HG02840 (cell line): ENCODE measurements around the gene MCRIP1.

ENCODE experiments used
- ATAC-seq: cut with Tn5 transposase; IDR thresholded peaks from one replicate; pipeline ENCODE4 v1.9.1; 2021; ENCODE audit warnings: mild to moderate bottlenecking, moderate library complexity, moderate number of reproducible peaks; ENCODE audit not compliant: unreplicated experiment, low FRiP score

MCRIP1 gene, protein sequence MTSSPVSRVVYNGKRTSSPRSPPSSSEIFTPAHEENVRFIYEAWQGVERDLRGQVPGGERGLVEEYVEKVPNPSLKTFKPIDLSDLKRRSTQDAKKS

GRCh38 chr17:81833160-81833920 lies at the start of gene MCRIP1:
Gene MCRIP1 (minus strand): TSS chr17:81833291. CDS start chr17:81824506, 8,785 bp downstream.
- peak; percentile 69 for ATAC-seq

DNA sequence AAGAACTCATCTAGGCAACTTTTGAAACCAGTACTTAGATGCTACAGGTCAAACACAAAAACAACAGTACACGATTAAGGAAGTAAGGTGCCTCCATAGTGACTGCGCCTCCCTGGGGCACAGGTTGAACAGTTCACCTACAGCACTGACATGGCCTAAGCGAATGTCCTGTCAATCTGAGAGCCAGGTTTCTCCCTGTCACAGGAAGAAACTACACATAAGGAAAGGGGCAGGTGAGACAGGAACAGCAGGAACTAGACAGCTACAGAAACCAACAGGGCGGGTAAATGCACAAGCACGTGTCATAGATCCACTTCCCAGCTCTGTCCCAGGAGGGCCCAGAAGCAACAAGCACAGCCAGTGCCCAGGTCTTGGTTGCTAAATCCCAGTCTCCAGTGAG lies 46.0 kb upstream of the MCRIP1 start:
- no peak for ATAC-seq

DNA sequence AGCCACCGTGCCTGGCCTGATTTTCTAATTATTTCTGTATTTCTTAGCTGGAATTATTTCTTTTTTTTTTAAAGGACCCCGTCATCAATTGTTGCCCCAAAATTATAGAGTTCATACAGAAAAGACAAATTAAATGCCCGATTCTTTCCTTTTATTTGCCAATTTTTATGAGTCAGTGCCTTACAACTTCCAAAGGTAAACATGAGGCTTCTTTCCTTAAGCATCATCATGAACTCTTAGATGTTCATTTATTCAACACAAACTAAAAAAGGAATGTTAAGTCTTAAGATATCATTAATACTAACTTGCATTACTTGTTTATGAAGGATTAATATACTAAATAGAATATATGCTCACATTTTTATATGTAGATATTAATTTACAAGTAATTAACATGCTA lies 45.2 kb upstream of the MCRIP1 start:
- no peak for ATAC-seq

GRCh38 chr17:81877569-81877968 lies 44.5 kb upstream of the MCRIP1 start:
- ATAC-seq: no peak

DNA sequence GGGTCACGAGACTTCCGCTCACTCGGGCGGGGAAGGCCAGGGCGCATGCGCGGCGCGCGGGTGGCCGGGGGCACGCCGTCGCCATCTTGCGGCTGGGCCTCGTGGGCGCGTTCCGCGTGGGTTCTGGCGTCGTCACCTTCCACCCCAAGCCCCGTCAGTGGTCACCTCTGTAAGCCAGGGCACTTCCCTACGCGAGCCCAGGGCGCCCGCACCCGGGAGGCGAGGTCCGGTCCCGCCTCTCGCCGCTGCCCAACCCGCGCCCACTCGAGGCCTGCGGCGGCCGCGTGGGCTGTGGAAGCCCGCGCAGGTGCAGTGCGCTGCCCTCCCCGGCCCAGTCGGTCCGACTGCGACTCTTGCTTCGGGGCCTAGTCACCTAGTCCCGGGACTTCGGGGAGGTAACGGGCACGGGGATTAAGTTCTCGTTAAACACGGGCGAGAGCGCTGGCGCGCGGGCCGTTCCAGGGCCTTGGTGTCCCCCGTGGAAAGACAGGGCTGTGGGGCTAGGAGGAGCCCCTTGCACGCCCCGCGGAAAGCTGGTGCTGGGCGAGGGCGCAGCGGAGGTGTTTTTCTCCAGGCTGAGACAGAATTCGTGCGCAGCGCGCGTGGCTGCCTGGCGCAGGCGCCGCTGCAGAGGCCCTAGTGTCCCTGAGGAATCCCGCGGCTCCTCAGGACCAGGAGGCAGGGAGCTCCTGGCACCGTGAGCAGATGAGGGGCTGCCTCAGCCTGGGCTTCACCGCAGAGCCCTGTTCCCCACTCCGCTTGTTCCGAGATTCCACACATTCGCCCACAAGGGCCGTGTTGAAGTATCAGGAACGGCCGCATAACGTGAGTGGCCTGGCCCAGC lies 38.5 kb upstream of the MCRIP1 start:
- ATAC-seq: peak; percentile 62

- ATAC-seq: peak; percentile 21
These were observed 37.9 kb upstream of the MCRIP1 start, which contains the start of gene ARHGDIA for GRCh38 chr17:81870981-81871386. Gene ARHGDIA (minus strand): TSS chr17:81871337. CDS start chr17:81869930, 1,407 bp downstream.

DNA sequence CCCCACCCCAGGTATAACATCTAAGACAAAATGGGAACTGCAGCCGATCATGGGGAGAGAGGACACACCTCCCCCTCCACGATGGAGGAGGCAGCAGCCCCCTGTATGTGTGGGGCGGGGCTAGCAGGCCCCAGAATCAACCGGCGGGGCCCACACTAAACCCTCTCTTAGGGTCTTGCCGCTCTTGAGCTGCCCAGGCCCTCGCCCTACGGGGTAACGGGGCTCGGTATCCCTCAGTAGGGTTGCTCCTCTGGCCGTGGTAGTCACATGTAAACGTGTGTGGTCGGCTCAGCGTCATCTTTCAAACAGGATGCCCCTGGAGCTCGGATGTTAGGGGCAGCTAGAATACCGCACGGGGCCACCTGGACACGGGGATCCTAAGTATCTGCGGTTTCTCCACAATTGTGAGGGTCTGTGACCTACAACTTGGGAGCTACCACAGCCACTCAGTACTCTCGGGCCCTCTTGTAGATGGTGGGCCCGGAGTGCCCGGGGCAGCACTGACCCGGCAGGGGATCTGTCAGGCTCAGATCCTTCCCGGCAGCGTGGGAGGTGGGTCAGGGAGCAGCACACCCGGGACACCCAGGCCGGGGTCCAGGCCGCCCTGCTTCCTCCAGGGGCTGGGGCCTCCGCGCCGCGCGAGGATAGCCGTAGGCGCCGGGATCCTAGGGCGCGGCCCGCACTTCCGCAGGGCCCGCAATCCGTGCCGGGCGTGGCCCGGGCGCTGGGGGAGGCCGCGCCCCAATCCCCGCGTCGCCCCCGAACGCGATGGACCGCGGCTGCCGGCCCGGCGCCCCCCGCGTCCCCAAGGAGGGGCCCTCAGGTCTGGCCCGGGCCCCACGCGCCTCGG lies 37.3 kb upstream of the MCRIP1 start:
- peak; percentile 12 for ATAC-seq

GRCh38 chr17:81869221-81870130 lies 36.4 kb upstream of the MCRIP1 start:
- ATAC-seq: no peak

DNA sequence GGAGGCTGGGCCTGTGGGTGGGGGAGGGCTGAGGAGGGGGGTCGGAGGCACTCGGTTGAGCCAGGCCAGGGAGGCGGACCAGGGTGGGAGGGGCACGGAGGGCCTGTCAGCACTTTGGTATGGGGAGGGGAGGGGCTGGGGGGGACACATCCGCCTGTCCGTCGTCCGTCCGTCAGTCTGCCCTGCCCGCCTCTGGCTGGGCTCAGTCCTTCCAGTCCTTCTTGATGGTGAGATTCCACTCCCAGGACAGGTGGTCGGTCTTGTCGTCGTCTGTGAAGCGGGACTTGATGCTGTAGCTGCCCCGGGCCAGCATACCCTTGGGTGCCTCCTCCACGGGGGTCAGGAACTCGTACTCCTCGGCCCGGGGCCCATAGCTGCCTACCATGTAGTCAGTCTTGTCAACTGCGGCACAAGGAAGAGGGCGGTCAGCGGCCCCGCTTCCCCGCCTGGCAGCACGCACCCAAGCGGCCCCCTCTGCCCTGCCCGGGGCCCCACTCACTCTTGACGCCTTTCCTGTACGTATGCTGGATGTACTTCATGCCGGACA lies 35.7 kb upstream of the MCRIP1 start:
- ATAC-seq: no peak

DNA sequence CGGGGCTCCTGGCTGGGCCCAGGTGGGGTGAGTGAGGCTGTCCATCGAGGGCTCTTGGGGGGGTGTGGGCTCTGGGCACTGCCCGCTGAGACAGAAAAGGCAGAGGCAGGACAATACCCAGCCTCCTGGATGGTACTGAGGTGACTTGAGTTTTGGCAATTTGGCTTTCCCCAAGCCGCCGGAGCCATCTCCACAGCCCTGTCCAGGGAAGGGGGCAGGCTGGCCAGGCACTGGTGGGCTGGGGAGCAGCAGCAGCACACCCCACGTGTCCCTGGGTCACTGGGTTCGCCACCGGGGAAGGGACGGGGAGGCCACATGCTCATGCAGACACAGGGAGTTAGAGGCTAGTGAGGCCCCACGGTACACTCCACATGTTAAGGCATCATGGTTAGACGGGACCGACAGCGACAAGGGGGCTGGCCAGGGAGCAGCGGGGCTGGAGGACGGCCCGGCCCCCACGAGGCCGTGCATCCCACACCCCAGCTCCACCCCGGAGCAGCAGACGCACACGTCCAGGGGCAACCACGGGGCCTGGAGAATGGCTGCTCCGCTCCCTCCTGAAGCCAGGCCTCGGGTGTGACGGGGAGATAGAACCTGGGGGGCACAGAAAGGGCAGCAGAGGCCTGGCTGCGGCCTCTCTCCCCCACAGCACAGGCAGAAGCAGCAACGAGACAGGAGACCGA lies 35.0 kb upstream of the MCRIP1 start:
- ATAC-seq: no peak

DNA sequence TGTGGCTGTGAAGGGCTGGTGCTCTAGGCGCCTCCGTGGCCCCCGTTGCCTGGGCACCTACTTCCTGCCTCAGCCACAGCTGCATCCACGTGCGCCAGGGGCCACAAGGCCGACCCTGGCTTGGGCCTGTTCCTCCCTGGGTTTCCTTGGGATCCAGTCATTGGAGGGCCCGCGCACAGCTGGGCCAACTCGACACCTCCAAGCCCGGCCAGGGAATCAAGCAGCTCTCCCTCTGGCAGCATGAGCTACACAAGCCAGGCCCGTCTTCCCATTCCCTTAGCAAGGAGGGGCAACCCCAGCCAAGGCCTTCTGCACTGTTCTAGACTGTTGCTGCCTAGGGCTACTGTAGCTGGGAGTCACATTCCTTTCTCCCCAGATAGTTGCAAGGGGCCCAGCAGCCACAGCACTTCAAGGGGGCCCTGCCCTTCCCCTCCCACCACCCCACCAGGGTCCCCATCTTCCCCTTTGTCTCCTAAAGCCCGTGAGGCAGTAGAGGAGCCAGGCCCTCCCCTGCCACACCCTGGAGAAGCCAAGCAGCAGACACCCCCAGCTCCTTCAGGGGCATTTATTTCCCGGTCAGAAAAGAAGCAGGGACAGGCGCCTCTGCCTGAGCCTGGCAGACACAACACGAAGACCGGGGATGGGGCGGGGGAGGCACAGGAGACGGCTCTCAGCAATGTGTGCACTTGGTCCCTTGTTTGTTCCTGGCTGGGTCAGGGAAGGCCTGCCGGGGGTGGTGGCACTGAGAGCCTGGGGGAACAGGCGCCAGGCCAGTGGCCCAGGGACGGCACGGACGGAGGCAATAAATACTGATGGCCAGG lies 34.3 kb upstream of the MCRIP1 start:
- no peak for ATAC-seq

DNA sequence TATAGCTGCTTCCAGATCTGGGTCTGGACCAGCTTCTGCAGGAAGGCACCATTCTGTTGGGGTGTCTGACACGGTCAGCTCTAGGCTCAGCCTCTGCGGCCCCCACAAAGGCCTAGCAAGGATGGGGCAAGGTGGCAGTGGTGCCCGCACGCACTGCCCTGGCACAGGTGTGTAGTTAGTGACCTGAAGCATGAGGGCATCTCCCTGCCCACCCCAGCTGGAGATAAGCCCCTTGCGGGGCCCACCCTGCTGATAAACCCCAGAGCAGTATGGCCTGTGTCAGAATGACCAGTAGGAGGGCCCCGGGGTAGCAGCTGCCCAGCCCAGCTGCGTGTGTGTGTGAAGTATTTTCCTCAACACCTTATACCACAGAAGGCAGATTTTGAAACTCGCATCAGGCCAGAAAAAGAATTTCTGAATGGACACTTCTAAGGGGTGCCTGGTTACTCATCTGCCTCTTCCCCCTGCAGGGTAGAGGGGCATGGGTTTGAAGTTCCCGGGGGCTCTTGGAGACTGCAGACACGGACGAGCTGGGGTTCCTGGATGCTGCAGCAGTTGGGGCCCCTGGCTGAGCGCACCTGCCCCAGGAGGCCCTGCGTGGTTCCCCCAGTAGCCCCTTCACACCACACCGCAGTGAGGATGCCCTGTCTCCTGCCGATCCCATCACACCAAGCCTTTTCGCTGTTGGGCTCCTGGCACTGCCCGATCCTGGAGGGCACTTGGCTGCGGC lies 33.5 kb upstream of the MCRIP1 start:
- no peak for ATAC-seq

- no peak for ATAC-seq
These were observed 32.8 kb upstream of the MCRIP1 start for GRCh38 chr17:81865733-81866439.

- no peak for ATAC-seq
These were observed 32.3 kb upstream of the MCRIP1 start for GRCh38 chr17:81865358-81865732.

- ATAC-seq: no peak
These were observed 31.0 kb upstream of the MCRIP1 start for GRCh38 chr17:81863833-81864768.
